ENCODE results near the gene DRAM1.

The DRAM1 gene, protein sequence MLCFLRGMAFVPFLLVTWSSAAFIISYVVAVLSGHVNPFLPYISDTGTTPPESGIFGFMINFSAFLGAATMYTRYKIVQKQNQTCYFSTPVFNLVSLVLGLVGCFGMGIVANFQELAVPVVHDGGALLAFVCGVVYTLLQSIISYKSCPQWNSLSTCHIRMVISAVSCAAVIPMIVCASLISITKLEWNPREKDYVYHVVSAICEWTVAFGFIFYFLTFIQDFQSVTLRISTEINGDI

DNA sequence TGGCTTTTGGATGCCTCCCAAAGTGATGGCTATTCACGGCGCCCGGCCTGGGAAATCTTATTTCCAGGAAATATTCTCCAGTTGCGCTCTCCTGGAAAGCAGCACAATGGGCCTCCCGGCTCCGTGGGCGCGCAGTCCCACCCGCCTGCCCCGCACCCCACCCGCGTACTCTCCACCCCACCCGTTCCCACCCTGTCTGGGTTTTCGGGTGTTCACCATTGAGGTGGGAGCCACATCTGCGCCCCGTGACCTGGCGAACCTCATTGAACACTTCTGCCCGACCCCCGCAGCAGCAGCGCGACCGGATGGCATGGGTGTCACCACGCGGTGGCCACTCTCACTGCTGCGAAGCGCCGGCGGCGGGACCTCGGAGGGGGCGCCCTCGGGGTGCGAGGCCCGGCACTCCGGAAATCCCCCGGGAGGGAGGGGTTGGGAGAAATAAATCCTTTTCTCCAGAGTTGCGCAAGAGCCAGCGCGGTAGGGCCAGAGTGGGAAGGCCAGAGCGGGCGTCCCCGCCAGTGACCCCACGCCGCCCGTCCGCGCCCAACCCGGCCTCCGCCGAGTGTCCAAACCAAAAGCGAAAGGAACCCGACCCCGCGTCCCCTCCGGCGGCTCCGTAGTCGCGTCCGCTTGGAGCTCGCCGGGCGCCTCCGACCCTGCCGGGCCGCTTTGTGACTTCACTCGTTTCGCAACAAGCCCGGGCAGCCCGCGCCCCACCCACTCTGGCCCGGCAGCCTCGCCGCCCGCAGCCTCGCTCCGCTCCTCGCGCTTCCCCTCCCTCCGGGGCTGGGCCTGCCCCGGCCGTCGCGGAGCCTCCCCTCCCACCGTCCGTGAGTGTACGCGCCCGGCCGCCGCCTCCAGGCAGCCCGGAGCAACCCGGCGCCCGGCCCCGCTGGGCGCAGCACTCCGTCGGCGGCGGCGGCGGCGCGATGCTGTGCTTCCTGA is at the start of gene DRAM1:
Gene DRAM1, plus strand, starts transcription at position 720 of the 945 bp plus-strand sequence. Its CDS starts 210 bp downstream, at position 930.
- Mint-ChIP-seq H3K27ac (peak within 1 kb of the TSS; percentile 79), H3K27me3 (no peaks in the 10 kb centered on the region), H3K4me1 (ENCODE audit: low read depth) (peaks cover 11% of the 10 kb centered on the region), H3K36me3 (no peaks in the 10 kb centered on the region), H3K9me3 (ENCODE audit: low read depth) (no peaks in the 10 kb centered on the region), H3K4me3 (peak within 1 kb of the TSS; percentile 83)

GRCh38 chr12:101828463-101829196 is 48.8 kb upstream of the DRAM1 start:
- H3K4me1 Mint-ChIP-seq (ENCODE audit: low read depth): peaks cover 62% of the 10 kb centered on the region
- no peaks in the 10 kb centered on the region for H3K9me3 Mint-ChIP-seq (ENCODE audit: low read depth)
- no peaks in the 10 kb centered on the region for H3K27me3 Mint-ChIP-seq
- no peaks in the 10 kb centered on the region for H3K36me3 Mint-ChIP-seq
- H3K27ac Mint-ChIP-seq: peak overlapping the region; percentile 94
- H3K4me3 Mint-ChIP-seq: peak overlapping the region; percentile 98

- H3K4me1 Mint-ChIP-seq (ENCODE audit: low read depth): peaks cover 56% of the 10 kb centered on the region
- H3K9me3 Mint-ChIP-seq (ENCODE audit: low read depth): no peaks in the 10 kb centered on the region
- no peaks in the 10 kb centered on the region for H3K36me3 Mint-ChIP-seq
Observed at GRCh38 chr12:101829639-101830366, 47.6 kb upstream of the DRAM1 start.

GRCh38 chr12:101830367-101831325 is 46.7 kb upstream of the DRAM1 start, which contains the start of gene GNPTAB:
Gene GNPTAB, minus strand, starts transcription at chr12:101830959. Its CDS starts 284 bp downstream, at chr12:101830675.
- peaks cover 48% of the 10 kb centered on the region for H3K4me1 Mint-ChIP-seq (ENCODE audit: low read depth)

More at GRCh38 chr12:101829639-101830366, 47.6 kb upstream of the DRAM1 start:
- Mint-ChIP-seq H3K27me3 (no peaks in the 10 kb centered on the region), H3K4me3 (peak overlapping the region; percentile 98), H3K27ac (peak overlapping the region; percentile 94)

GRCh38 chr12:101832030-101832429 is 45.4 kb upstream of the DRAM1 start:
- Mint-ChIP-seq H3K27me3 (no peaks in the 10 kb centered on the region), H3K36me3 (no peaks in the 10 kb centered on the region), H3K9me3 (ENCODE audit: low read depth) (no peaks in the 10 kb centered on the region), H3K4me3 (peak overlapping the region; percentile 10), H3K27ac (no peak overlapping the region), H3K4me1 (ENCODE audit: low read depth) (peaks cover 38% of the 10 kb centered on the region)

More at GRCh38 chr12:101830367-101831325, 46.7 kb upstream of the DRAM1 start, which contains the start of gene GNPTAB:
- Mint-ChIP-seq H3K4me3 (peak within 1 kb of the TSS; percentile 98), H3K9me3 (ENCODE audit: low read depth) (no peaks in the 10 kb centered on the region), H3K36me3 (no peaks in the 10 kb centered on the region), H3K27ac (peak within 1 kb of the TSS; percentile 94), H3K27me3 (no peaks in the 10 kb centered on the region)

GRCh38 chr12:101838628-101839323 is 38.6 kb upstream of the DRAM1 start:
- H3K27ac Mint-ChIP-seq: no peak overlapping the region
- no peaks in the 10 kb centered on the region for H3K9me3 Mint-ChIP-seq (ENCODE audit: low read depth)
- H3K4me1 Mint-ChIP-seq (ENCODE audit: low read depth): peaks cover 8% of the 10 kb centered on the region
- H3K36me3 Mint-ChIP-seq: no peaks in the 10 kb centered on the region
- no peak overlapping the region for H3K4me3 Mint-ChIP-seq
- H3K27me3 Mint-ChIP-seq: no peaks in the 10 kb centered on the region

GRCh38 chr12:101839324-101840283 is 37.8 kb upstream of the DRAM1 start:
- Mint-ChIP-seq H3K27me3 (peaks cover 1% of the 10 kb centered on the region), H3K4me1 (ENCODE audit: low read depth) (peaks cover 8% of the 10 kb centered on the region), H3K4me3 (no peak overlapping the region), H3K27ac (no peak overlapping the region), H3K9me3 (ENCODE audit: low read depth) (no peaks in the 10 kb centered on the region), H3K36me3 (no peaks in the 10 kb centered on the region)

DNA sequence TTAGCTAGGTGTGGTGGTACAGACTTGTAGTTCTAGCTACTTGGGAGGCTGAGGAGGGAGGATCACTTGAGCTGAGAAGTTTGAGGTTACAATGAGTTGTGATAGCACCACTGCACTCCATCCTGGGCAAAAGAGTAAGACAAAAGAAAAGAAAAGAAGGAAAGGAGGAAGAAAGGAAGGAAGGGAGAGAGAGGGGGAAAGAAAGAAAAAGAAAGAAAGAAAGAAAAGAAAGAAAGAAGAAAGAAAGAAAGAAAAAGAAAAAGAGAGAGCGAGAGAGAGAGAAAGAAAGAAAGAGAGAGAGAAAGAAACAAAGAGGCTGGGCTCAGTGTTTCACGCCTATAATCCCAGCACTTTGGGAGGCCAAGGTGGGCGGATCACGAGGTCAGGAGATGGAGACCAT is 36.3 kb upstream of the DRAM1 start:
- Mint-ChIP-seq H3K36me3 (no peaks in the 10 kb centered on the region), H3K9me3 (ENCODE audit: low read depth) (no peaks in the 10 kb centered on the region), H3K4me1 (ENCODE audit: low read depth) (peaks cover 8% of the 10 kb centered on the region), H3K27me3 (peaks cover 1% of the 10 kb centered on the region), H3K27ac (no peak overlapping the region), H3K4me3 (no peak overlapping the region)

DNA sequence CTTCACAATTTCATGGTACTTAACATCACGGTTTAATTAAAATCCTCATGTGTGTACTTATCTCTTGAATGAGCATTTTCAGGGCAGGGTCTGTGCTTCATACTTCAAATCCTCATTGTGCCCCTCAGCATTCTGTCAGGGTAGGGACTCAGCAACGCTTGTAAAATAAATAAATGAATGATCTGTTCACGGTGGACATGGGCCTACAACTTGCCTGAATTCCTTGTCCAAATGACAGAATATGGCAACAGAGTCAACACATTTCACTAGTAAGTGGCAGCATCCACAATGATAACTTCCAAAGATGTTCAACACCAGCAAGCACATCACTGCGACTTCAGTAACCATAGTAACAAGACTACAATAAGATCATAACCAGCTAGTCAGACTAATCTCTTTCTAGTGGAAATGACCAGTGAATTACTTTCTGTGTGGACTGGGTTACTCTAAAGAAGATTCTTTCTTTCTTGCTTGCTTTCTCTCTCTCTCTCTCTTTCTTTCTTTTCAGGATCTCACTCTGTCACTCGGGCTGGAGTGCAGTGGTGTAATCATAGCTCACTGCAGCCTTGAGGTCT is 32.2 kb upstream of the DRAM1 start:
- Mint-ChIP-seq H3K4me3 (no peak overlapping the region), H3K36me3 (no peaks in the 10 kb centered on the region)

GRCh38 chr12:101847325-101847724 is 30.1 kb upstream of the DRAM1 start:
- Mint-ChIP-seq H3K4me1 (ENCODE audit: low read depth) (no peaks in the 10 kb centered on the region), H3K27ac (no peak overlapping the region), H3K9me3 (ENCODE audit: low read depth) (no peaks in the 10 kb centered on the region), H3K36me3 (no peaks in the 10 kb centered on the region), H3K4me3 (no peak overlapping the region), H3K27me3 (peaks cover 1% of the 10 kb centered on the region)

More for the DNA sequence above, 32.2 kb upstream of the DRAM1 start:
- Mint-ChIP-seq H3K27me3 (peaks cover 1% of the 10 kb centered on the region), H3K4me1 (ENCODE audit: low read depth) (no peaks in the 10 kb centered on the region), H3K27ac (no peak overlapping the region), H3K9me3 (ENCODE audit: low read depth) (no peaks in the 10 kb centered on the region)

GRCh38 chr12:101850199-101850598 is 27.2 kb upstream of the DRAM1 start:
- Mint-ChIP-seq H3K4me1 (ENCODE audit: low read depth) (no peaks in the 10 kb centered on the region), H3K4me3 (no peak overlapping the region), H3K36me3 (no peaks in the 10 kb centered on the region), H3K27me3 (no peaks in the 10 kb centered on the region), H3K27ac (no peak overlapping the region), H3K9me3 (ENCODE audit: low read depth) (no peaks in the 10 kb centered on the region)

DNA sequence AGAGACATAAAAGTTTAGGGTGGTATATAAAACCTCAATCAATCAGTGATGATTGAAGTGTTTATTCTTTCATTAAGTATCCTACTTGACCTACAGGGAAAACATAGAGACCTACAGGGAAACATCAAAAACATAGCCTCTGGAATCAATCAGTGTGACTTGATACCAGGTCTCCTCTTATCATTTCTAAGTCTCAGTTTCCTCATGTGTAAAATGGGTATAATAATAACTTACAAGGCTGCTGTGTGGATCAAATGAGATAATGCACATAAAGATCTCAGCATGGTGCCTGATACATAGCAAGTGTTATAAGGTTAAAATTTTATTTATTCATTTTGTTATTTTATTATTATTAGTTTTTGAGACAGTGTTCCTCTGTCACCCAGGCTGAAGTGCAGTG is 24.4 kb upstream of the DRAM1 start:
- Mint-ChIP-seq H3K9me3 (ENCODE audit: low read depth) (no peaks in the 10 kb centered on the region), H3K27me3 (no peaks in the 10 kb centered on the region), H3K4me1 (ENCODE audit: low read depth) (no peaks in the 10 kb centered on the region), H3K36me3 (no peaks in the 10 kb centered on the region), H3K4me3 (no peak overlapping the region), H3K27ac (no peak overlapping the region)
